BE2C (cell line): ENCODE data around the gene DPM1.

Experiments
- DNase-seq: peaks from one replicate; pipeline ENCODE4 v3.0.0-alpha.2; 2020
- H3K27me3 ChIP-seq: fragments of 250-450 bp; sonication (Bioruptor Pico); 2 replicates; pipeline ENCODE4 v1.5.1; 2020; ENCODE audit warnings: mild to moderate bottlenecking
- H3K36me3 ChIP-seq: fragments of 250-450 bp; sonication (Bioruptor Pico); 2 replicates; pipeline ENCODE4 v1.5.1; 2020; ENCODE audit warnings: mild to moderate bottlenecking
- H3K4me1 ChIP-seq: fragments of 250-450 bp; sonication (Bioruptor Pico); 2 replicates; pipeline ENCODE4 v1.5.1; 2020
- H3K4me3 ChIP-seq: 2 replicates; pipeline ENCODE4 v1.5.1; 2011; ENCODE audit warnings: low read depth, low read length
- H3K9me3 ChIP-seq: fragments of 250-450 bp; sonication (Bioruptor Pico); 2 replicates; pipeline ENCODE4 v1.5.1; 2020
- CTCF ChIP-seq: IDR thresholded peaks from 2 replicates; pipeline ENCODE4 v1.5.1; 2012; ENCODE audit warnings: mild to moderate bottlenecking, low read depth, low read length

DPM1 gene

GRCh38 chr20:50969912-50970311, 11.6 kb upstream of the DPM1 start:
- Histone ChIP-seq H3K36me3 (no peaks in the 10 kb centered on the region), H3K27me3 (peaks cover 12% of the 10 kb centered on the region), H3K4me1 (no peaks in the 10 kb centered on the region), H3K9me3 (no peaks in the 10 kb centered on the region), H3K4me3 (no peak overlapping the region)
- DNase-seq, result no peak
- TF ChIP-seq CTCF, result no peak

- H3K4me3 ChIP-seq, result no peak overlapping the region
- no peak for TF ChIP-seq CTCF
Measured at GRCh38 chr20:50969435-50969834, 11.1 kb upstream of the DPM1 start.

GRCh38 chr20:50968289-50968688, 10.0 kb upstream of the DPM1 start:
- DNase-seq, result no peak
- H3K4me3 ChIP-seq, result no peak overlapping the region
- peaks cover 12% of the 10 kb centered on the region for H3K27me3 ChIP-seq
- no peaks in the 10 kb centered on the region for H3K9me3 ChIP-seq
- no peak for TF ChIP-seq CTCF
- no peaks in the 10 kb centered on the region for H3K4me1 ChIP-seq
- H3K36me3 ChIP-seq, result no peaks in the 10 kb centered on the region

More at GRCh38 chr20:50969435-50969834, 11.1 kb upstream of the DPM1 start:
- H3K9me3 ChIP-seq, result no peaks in the 10 kb centered on the region
- H3K36me3 ChIP-seq, result no peaks in the 10 kb centered on the region
- peaks cover 12% of the 10 kb centered on the region for H3K27me3 ChIP-seq
- no peaks in the 10 kb centered on the region for H3K4me1 ChIP-seq
- no peak for DNase-seq

GRCh38 chr20:50967586-50967985, 9.3 kb upstream of the DPM1 start:
- DNase-seq, result no peak
- no peaks in the 10 kb centered on the region for H3K4me1 ChIP-seq
- H3K36me3 ChIP-seq, result no peaks in the 10 kb centered on the region
- H3K9me3 ChIP-seq, result no peaks in the 10 kb centered on the region
- H3K27me3 ChIP-seq, result peaks cover 12% of the 10 kb centered on the region; the same call in 1 of the 2 replicates
- H3K4me3 ChIP-seq, result no peak overlapping the region
- no peak for TF ChIP-seq CTCF

- DNase-seq, result no peak
- H3K27me3 ChIP-seq, result no peaks in the 10 kb centered on the region
- no peaks in the 10 kb centered on the region for H3K9me3 ChIP-seq
- H3K4me1 ChIP-seq, result no peaks in the 10 kb centered on the region; the same call in 1 of the 2 replicates
- H3K4me3 ChIP-seq, result peak overlapping the region; percentile 92
- TF ChIP-seq CTCF, result no peak
- H3K36me3 ChIP-seq, result peaks cover 15% of the 10 kb centered on the region; the same call in 1 of the 2 replicates
Measured at GRCh38 chr20:50959543-50960126, 1.3 kb upstream of the DPM1 start.

- H3K4me1 ChIP-seq, result no peaks in the 10 kb centered on the region; the same call in 1 of the 2 replicates
- H3K27me3 ChIP-seq, result no peaks in the 10 kb centered on the region
- H3K9me3 ChIP-seq, result no peaks in the 10 kb centered on the region
- H3K4me3 ChIP-seq, result peak within 1 kb of the TSS; percentile 92
- no peak for TF ChIP-seq CTCF
- H3K36me3 ChIP-seq, result peaks cover 18% of the 10 kb centered on the region
- peak; percentile 86 for DNase-seq
Measured at GRCh38 chr20:50958615-50959542, 547 bp upstream of the DPM1 start, which contains the start of gene MOCS3. Gene MOCS3 (plus strand): TSS chr20:50958818. CDS start chr20:50958843, 25 bp downstream.
